C1 segment of cervical spinal cord (tissue), 14 donors: Measurements from ENCODE around the gene OR2V1.
"Not testable (repeated sequence)": the region's sequence is repeated elsewhere in the genome, so short reads cannot be mapped to it uniquely, and the experiment has no call there.

Experiments used
- DNase-seq, 14 donors: peaks; one replicate each; lab custom pipeline; 2025; lab: John Stamatoyannopoulos, UW

Gene OR2V1

GRCh38 chr5:181104606-181105390 lies 26.2 kb downstream of the OR2V1 start:
- not testable (repeated sequence) for DNase-seq

DNA sequence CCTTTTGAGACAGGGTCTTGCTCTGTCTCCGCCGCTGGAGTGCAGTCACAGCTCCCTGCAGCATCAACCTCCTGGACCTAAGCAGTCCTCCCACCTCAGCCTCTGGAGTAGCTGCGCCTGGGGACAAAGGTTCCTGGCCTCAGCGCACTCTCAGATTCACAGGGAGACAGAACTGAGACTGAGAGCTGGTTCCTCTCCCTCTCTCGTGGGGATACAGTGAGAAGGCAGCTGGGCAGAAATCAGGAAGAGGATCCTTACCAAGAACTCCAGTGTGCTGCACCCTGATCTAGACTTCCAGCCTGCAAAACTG lies 26.8 kb downstream of the OR2V1 start:
- not testable (repeated sequence) for DNase-seq

DNA sequence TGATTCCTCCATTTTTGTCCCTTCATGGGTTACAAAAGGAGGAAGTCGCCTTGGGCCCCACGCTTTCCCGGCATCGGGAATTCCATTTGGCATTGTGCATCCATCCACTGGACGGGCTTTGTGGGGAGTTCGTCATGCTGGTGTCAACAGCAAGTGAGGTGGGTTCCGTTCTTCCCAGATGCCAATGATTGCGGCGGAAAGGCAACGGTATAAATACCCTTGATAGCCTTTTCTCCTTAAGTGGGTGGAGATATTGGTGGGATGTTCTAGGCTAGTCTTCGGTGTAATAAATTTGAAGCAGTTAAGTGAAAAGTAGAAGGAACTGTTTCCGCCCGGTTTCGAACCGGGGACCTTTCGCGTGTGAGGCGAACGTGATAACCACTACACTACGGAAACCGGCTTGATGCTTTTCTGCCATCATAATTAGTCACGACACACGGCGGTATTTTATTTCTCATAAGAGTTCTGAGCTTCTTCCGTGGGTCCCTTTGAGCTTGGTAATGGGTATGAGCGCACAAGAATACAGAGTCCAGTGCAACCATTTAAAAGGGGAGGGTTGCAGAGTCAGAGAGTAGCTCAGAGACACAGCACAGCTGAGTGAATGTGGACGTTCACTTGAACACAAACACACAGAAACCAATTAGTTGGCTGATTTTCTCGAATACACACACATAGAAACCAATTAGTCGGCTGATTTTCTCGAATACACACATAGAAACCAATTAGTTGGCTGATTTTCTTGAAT lies 28.9 kb downstream of the OR2V1 start:
- not testable (repeated sequence) for DNase-seq

DNA sequence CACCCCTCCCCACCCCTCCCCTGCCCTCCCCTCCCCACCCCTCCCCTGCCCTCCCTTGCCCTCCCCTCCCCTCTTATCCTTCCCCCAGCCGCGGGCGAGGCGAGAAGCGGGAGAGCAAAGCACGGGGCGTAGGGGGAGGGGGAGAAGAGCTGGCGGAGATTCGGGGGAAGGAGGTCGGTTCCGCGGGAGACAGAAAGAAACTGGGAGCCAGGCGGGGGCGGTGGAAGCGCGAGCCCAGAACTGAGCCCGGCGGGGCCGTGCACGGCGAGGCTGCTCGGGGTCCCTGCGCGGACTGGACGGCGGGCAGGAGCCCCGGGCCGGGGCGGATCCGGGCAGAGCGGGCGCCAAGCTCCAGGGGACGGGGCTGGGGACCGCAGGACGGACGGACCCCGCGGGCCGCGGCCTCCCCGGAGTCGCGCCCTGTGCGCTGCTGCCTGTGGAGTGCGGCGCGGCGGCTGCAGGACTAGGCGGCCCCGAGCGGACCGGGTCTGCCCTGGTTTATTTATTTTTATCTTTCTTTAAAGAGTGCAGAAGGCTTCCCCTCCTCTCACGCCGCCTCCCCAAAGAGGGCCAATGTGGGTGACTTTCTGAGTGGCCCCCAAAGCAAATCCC lies 29.8 kb downstream of the OR2V1 start:
- not testable (repeated sequence) for DNase-seq

DNA sequence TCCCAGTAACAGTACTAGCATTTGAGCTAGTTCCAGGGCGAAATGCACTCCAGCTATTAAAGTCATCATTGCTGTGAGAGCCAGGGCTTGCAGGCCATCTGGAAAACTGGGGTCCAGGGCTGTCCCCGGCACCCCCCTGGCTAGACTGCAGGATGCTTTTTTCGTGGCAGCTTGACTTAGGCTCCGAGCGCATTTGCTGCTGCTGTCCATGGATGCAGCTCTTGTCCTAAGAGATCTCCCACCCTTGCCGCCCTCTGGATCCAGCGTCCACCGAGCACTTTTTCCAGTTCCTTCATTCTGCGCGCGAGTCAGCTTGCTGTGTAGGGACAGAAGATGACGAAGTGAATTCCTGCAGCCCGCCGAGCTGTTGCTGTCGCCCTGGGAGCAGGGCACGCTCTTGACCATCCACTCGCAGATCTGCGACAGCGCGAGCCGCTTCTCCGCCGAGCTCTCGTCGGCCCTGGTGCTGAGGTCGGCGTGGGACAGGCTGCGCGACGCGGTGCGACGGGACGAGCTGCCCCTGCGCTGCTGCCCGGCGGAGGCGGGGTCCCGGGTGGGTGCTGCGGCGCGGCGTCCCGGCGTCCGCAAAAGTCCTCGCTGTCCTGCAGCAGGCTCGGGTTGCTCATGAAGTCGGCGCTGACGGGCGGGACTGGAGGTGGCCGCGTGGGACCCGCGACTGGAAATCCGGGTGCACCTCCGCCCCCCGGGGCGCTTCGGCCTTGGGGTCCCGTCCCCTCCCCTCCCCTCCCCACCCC lies 30.7 kb downstream of the OR2V1 start:
- no peak for DNase-seq

DNA sequence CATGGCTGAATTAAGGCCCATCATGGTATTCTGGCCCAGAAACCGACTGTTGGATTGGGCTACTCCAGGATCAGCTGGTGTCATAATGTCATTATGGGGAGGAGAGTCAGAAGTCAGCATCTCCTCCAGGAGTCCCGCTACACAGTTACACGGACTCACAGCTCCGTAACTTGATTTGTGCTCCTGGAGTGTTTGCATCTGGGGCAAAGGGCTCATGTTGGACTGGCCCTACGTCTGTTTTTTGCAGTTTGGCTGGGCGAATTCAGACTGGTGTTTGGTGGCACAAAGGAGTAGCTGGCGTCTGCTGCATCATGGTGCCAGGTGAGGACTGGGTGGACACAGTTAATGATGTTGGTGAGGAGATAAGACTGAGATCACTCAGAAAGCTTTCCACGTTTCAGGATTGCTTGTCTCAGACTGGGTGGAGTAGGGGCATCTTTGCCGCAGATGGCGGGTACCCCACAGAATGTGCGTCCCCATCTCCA lies 31.3 kb downstream of the OR2V1 start:
- no peak for DNase-seq

- no peak for DNase-seq
These were observed 32.0 kb downstream of the OR2V1 start for GRCh38 chr5:181098762-181099601.

- not testable (repeated sequence) for DNase-seq
These were observed 33.0 kb downstream of the OR2V1 start for GRCh38 chr5:181097759-181098491.

DNA sequence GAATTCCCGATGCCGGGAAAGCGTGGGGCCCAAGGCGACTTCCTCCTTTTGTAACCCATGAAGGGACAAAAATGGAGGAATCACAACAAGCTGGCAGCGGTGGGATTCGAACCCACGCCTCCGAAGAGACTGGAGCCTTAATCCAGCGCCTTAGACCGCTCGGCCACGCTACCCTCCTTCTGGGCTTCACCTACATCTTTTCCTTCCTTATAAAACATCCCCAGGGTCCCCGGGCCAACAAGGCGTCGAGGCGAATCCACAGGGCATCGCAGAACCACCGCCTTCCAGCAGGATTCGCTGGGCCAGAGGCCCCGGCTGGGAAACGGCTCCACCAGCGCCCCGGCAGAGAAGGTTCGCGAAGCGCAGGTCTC lies 33.6 kb downstream of the OR2V1 start:
- DNase-seq, result not testable (repeated sequence)

DNA sequence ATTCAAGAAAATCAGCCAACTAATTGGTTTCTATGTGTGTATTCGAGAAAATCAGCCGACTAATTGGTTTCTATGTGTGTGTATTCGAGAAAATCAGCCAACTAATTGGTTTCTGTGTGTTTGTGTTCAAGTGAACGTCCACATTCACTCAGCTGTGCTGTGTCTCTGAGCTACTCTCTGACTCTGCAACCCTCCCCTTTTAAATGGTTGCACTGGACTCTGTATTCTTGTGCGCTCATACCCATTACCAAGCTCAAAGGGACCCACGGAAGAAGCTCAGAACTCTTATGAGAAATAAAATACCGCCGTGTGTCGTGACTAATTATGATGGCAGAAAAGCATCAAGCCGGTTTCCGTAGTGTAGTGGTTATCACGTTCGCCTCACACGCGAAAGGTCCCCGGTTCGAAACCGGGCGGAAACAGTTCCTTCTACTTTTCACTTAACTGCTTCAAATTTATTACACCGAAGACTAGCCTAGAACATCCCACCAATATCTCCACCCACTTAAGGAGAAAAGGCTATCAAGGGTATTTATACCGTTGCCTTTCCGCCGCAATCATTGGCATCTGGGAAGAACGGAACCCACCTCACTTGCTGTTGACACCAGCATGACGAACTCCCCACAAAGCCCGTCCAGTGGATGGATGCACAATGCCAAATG lies 34.1 kb downstream of the OR2V1 start:
- DNase-seq, result not testable (repeated sequence)

GRCh38 chr5:181095162-181095561 lies 35.8 kb downstream of the OR2V1 start:
- not testable (repeated sequence) for DNase-seq

GRCh38 chr5:181092428-181092827 lies 38.5 kb downstream of the OR2V1 start:
- DNase-seq, result no peak

GRCh38 chr5:181088289-181088688 lies 42.7 kb downstream of the OR2V1 start:
- no peak for DNase-seq

GRCh38 chr5:181087309-181087708 lies 43.7 kb downstream of the OR2V1 start:
- no peak for DNase-seq

- DNase-seq, result no peak
These were observed 44.1 kb downstream of the OR2V1 start for GRCh38 chr5:181086884-181087205.

DNA sequence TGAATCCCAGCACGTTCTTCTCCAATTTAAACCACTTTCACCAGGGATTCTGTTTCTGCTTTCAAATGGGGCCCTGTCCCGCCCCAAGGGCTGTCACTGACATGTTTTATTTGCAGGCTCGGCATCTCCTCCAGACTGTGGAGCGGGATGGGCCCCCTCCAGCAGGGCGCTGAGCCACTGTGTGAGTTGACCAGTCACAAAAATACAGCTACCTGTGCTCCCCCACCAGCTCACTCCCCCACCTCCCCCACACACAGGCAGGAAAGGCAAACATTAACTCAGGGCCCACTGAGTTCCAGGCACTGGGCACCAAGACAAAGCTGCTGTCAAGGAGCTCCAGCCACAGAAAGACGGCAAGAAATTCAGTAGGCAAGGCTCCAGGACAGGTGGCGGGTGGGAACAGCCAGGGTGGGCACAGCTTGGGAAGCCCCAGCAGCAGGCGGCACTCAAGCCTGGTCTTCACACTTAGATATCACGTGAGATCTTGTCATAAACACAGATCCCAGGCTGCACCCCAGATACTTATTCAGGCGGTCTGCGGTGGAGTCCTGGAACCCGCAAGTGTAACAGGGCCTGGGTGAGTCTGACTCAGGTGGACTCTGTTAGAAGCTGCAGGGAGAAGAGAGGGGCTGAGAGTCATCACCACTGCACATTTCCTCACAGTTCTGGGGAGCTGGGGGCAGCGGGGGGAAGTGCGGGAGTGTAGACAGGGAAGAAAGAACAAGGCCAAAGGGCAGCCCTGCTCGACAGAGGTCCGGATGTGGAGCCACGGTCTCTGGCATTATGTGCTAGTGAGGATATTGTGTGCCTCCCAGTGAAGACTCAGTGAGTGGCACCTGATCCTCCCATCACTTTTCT lies 44.7 kb downstream of the OR2V1 start:
- DNase-seq, result no peak

DNA sequence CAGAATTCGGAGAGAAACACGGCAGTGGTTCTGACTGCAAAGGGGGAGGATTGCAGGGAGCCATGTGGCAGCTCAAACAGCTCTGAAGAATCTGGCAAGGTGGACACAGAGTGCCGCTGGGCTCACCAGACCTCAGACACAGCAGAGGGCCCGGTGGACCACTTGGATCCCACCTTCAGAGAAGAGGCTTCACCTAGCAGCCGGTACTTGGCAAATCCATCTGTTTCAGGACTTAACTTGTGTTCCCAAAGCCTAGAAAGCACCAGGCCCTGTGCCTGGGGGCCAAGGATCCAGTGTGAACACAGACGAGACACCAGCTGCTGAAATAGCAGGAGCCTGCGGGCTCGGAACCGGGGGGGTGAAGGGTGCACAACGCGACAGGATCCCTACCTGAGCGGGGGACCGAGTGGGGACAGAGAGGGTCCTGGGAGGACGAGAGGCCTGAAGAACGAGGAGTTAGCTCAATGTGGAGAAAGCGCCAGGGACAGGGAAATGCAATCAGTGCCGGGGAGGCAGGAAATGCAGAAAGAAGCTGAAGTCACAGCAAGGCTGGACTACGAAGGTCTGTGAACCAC lies 46.3 kb downstream of the OR2V1 start:
- no peak for DNase-seq

- DNase-seq, result no peak
These were observed 49.0 kb downstream of the OR2V1 start for GRCh38 chr5:181081989-181082388.

DNA sequence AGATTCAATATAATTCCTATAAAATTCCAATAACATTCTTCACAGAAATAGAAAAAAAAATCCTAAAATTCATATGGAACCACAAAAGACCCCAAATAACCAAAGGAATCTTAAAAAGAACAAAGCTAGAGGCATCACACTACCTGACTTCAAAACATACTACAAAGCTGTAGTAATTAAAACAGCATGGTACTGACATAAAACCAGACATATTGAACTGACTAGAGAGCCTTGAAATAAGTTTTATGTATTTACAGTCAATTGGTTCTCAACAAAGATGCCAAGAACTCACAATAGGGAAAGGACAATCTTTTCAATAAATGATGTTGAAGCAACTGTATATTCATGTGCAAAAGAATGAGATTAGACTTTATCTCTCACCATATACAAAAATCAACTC lies 54.0 kb downstream of the OR2V1 start:
- DNase-seq, result no peak
